ENCODE results near the gene C1QL2.

GRCh38 chr2:119108186-119108585 lies 50.4 kb downstream of the C1QL2 start:
- no peak for TF ChIP-seq CTCF (IDR thresholded peaks at IDR 0.05)
- no peak for TF ChIP-seq POLR2A (IDR thresholded peaks at IDR 0.05)

All from adrenal gland (tissue), 5 donors.